ENCODE measurements around the gene OR52I1. TPM values are rescaled to one million over a fixed set of nuclear protein-coding genes. Genes with fewer than 3 reads are reported as not detected.

The OR52I1 gene
- total RNA-seq, 4 donors from 2014 or later = not detected

DNA sequence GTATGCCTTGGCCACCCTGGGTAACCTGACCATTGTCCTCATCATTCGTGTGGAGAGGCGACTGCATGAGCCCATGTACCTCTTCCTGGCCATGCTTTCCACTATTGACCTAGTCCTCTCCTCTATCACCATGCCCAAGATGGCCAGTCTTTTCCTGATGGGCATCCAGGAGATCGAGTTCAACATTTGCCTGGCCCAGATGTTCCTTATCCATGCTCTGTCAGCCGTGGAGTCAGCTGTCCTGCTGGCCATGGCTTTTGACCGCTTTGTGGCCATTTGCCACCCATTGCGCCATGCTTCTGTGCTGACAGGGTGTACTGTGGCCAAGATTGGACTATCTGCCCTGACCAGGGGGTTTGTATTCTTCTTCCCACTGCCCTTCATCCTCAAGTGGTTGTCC lies 46.1 kb downstream of the OR52I1 start:
- TF ChIP-seq, protein P1, sequence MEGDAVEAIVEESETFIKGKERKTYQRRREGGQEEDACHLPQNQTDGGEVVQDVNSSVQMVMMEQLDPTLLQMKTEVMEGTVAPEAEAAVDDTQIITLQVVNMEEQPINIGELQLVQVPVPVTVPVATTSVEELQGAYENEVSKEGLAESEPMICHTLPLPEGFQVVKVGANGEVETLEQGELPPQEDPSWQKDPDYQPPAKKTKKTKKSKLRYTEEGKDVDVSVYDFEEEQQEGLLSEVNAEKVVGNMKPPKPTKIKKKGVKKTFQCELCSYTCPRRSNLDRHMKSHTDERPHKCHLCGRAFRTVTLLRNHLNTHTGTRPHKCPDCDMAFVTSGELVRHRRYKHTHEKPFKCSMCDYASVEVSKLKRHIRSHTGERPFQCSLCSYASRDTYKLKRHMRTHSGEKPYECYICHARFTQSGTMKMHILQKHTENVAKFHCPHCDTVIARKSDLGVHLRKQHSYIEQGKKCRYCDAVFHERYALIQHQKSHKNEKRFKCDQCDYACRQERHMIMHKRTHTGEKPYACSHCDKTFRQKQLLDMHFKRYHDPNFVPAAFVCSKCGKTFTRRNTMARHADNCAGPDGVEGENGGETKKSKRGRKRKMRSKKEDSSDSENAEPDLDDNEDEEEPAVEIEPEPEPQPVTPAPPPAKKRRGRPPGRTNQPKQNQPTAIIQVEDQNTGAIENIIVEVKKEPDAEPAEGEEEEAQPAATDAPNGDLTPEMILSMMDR (IDR thresholded peaks at IDR 0.05; ENCODE audit: low read depth) = no peak

GRCh38 chr11:4641501-4641900 lies 47.7 kb downstream of the OR52I1 start:
- TF ChIP-seq, protein P1 (IDR thresholded peaks at IDR 0.05; ENCODE audit: low read depth) = no peak

GRCh38 chr11:4642043-4642442 lies 48.2 kb downstream of the OR52I1 start:
- TF ChIP-seq, protein P1 (IDR thresholded peaks at IDR 0.05; ENCODE audit: low read depth) = no peak

GRCh38 chr11:4643076-4643475 lies 49.2 kb downstream of the OR52I1 start:
- TF ChIP-seq, protein P1 (IDR thresholded peaks at IDR 0.05; ENCODE audit: low read depth) = no peak

DNA sequence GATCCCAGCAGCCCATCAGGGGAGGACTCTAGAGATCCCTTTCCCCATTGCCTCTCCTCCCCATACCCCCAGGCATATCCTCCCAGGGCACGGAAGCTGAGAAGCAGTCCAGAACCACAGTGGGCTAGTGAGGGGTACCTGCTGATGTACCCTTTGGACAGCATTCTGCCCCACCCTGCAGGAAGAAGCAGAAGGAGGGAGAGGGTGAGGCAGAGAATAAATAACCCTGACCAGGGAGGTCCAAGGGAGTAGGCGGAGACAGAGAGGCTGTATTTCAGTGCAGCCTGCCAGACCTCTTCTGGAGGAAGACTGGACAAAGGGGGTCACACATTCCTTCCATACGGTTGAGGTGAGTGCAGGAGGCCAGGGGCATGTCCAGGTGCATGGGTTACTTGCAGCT lies 49.8 kb downstream of the OR52I1 start, which contains the start of gene OR51E1:
Gene OR51E1, plus strand, starts transcription at position 301 of the 400 bp plus-strand sequence. CDS start 8,545 bp downstream, outside the sequence.
- TF ChIP-seq, protein P1 (IDR thresholded peaks at IDR 0.05; ENCODE audit: low read depth) = no peak

- TF ChIP-seq, protein P1 (IDR thresholded peaks at IDR 0.05; ENCODE audit: low read depth) = no peak
Measured at GRCh38 chr11:4644233-4644632, 50.4 kb downstream of the OR52I1 start.

Other genes starting within 250 kb of the OR52I1 start
- gene OR52B4, start 225.7 kb upstream of the OR52I1 start, total RNA-seq = not detected
- gene TRIM21, start 200.3 kb upstream of the OR52I1 start, total RNA-seq = 10 to 100 TPM; 14.2 to 16.1 (median 15.6) TPM
- 1 to 10 TPM in 1 of 4 donors, not detected in 3; 2.4 TPM for gene OR52K2, start 144.7 kb upstream of the OR52I1 start, total RNA-seq
- under 1 TPM in 1 of 4 donors, not detected in 3; 0.22 TPM for gene OR52K1, start 111.4 kb upstream of the OR52I1 start, total RNA-seq
- gene OR52M1, start 48.8 kb upstream of the OR52I1 start, total RNA-seq = not detected
- gene OR52I2, start 12.3 kb upstream of the OR52I1 start, total RNA-seq = not detected
- 10 to 100 TPM in 2 of 4 donors, 1 to 10 TPM in 2; 5.4 to 19.0 (median 10.3) TPM for gene TRIM68, start 14.2 kb downstream of the OR52I1 start, total RNA-seq
- not detected for gene OR51D1, start 43.4 kb downstream of the OR52I1 start, total RNA-seq
- gene OR51E1, start 49.9 kb downstream of the OR52I1 start, total RNA-seq = 1 to 10 TPM in 2 of 4 donors, not detected in 2; 1.1 to 3.3 TPM
- under 1 TPM in 2 of 4 donors, not detected in 2; 0.17 to 0.33 TPM for gene OR51E2, start 103.8 kb downstream of the OR52I1 start, total RNA-seq
- gene MMP26, start 110.7 kb downstream of the OR52I1 start, total RNA-seq = not detected
- not detected for gene OR51F1, start 175.9 kb downstream of the OR52I1 start, total RNA-seq
- not detected for gene OR52R1, start 210.3 kb downstream of the OR52I1 start, total RNA-seq
- gene OR51F2, start 227.3 kb downstream of the OR52I1 start, total RNA-seq = not detected

Measured in subcutaneous adipose tissue (tissue), 4 donors.